HL-60 (cell line): Measurements from ENCODE around the gene TPGS2.

Source experiments
- DNase-seq, 2 experiments: peaks; one replicate each; pipeline ENCODE4 v3.0.0-alpha.2; 2010 to 2020; ENCODE audit warnings: low read depth in 1 of 2, low spot score in 1 of 2
- H3K27ac ChIP-seq: fragments of 250-450 bp; sonication (Bioruptor Pico); replicated peaks from 2 replicates; pipeline ENCODE4 v1.5.1; 2020; ENCODE audit warnings: mild to moderate bottlenecking, moderate library complexity
- H3K27me3 ChIP-seq: fragments of 250-450 bp; sonication (Bioruptor Pico); 2 replicates; pipeline ENCODE4 v1.5.1; 2021; ENCODE audit warnings: mild to moderate bottlenecking, moderate library complexity; ENCODE audit not compliant: insufficient read depth, poor library complexity, severe bottlenecking
- H3K4me3 ChIP-seq: replicated peaks from 2 replicates; pipeline ENCODE4 v1.5.1; 2011; ENCODE audit warnings: mild to moderate bottlenecking, control low read depth, low read length; ENCODE audit not compliant: insufficient read depth
- CTCF ChIP-seq: IDR thresholded peaks from one replicate; pipeline ENCODE4 v1.5.1; 2011; ENCODE audit warnings: low read length, control low read depth, inconsistent platforms; ENCODE audit not compliant: insufficient read depth
- GABPA ChIP-seq: IDR thresholded peaks from 2 replicates; pipeline ENCODE4 v1.6.1; 2012; ENCODE audit warnings: low read depth
- POLR2AphosphoS5 ChIP-seq: IDR thresholded peaks from 2 replicates; pipeline ENCODE4 v1.6.1; 2012; ENCODE audit warnings: low read depth
- REST ChIP-seq: IDR thresholded peaks from 2 replicates; pipeline ENCODE4 v1.6.1; 2012; ENCODE audit warnings: low read depth; ENCODE audit not compliant: insufficient replicate concordance
- SPI1 ChIP-seq: IDR thresholded peaks from 2 replicates; pipeline ENCODE4 v1.6.1; 2012; ENCODE audit warnings: low read depth, mild to moderate bottlenecking, borderline replicate concordance

TPGS2 gene

GRCh38 chr18:36856815-36857214 is 28.0 kb upstream of the TPGS2 start:
- DNase-seq: no peak
- TF ChIP-seq SPI1 (no peak), POLR2AphosphoS5 (no peak), CTCF (no peak), GABPA (no peak), REST (no peak)
- H3K27ac ChIP-seq: no peak overlapping the region
- H3K4me3 ChIP-seq: no peak overlapping the region
- H3K27me3 ChIP-seq: no peaks in the 10 kb centered on the region

GRCh38 chr18:36851202-36851590 is 22.4 kb upstream of the TPGS2 start:
- H3K27me3 ChIP-seq: no peaks in the 10 kb centered on the region
- no peak overlapping the region for H3K4me3 ChIP-seq
- no peak for DNase-seq
- H3K27ac ChIP-seq: no peak overlapping the region
- no peak for TF ChIP-seq REST
- no peak for TF ChIP-seq GABPA
- no peak for TF ChIP-seq POLR2AphosphoS5
- no peak for TF ChIP-seq CTCF
- no peak for TF ChIP-seq SPI1

- H3K4me3 ChIP-seq: no peak overlapping the region
- no peak for DNase-seq
- TF ChIP-seq REST (no peak), SPI1 (no peak), GABPA (no peak), CTCF (no peak), POLR2AphosphoS5 (no peak)
- H3K27me3 ChIP-seq: no peaks in the 10 kb centered on the region
- no peak overlapping the region for H3K27ac ChIP-seq
Observed at GRCh38 chr18:36850527-36851201, 21.9 kb upstream of the TPGS2 start.
